Stomach (tissue), 9 donors: ENCODE measurements around the gene CTSH. TPM values are rescaled to one million over a fixed set of nuclear protein-coding genes. Genes with fewer than 3 reads are reported as not detected.

Experiments used
- DNase-seq, 2 donors: peaks; one replicate each; pipeline versions ENCODE4 v3.0.0 to v3.0.0-alpha.2; 2013 to 2019
- H3K27ac ChIP-seq, 5 donors: fragments of 200-600 bp in 4 of 5; sonication (generic) in 4 of 5; one replicate each; pipeline ENCODE4 v1.5.1; 2013 to 2019; ENCODE audit warnings: mild to moderate bottlenecking in 1 of 5, moderate library complexity in 1 of 5
- H3K27me3 ChIP-seq, 3 donors: fragments of 200-600 bp; sonication (generic); one replicate each; pipeline ENCODE4 v1.5.1; 2017 to 2019; ENCODE audit warnings: mixed run types in 1 of 3
- H3K36me3 ChIP-seq, 4 donors: fragments of 200-600 bp; sonication (generic); 1 replicate in 3 of 4; 2 replicates in 1 of 4; pipeline ENCODE4 v1.5.1; 2016 to 2019
- H3K4me1 ChIP-seq, 4 donors: fragments of 200-600 bp; sonication (generic); one replicate each; pipeline ENCODE4 v1.5.1; 2016 to 2019
- H3K4me3 ChIP-seq, 4 donors: fragments of 200-600 bp; sonication (generic) in 3 of 4; one replicate each; pipeline ENCODE4 v1.5.1; 2016 to 2019; ENCODE audit warnings: mild to moderate bottlenecking in 1 of 4
- H3K9me3 ChIP-seq, 4 donors: fragments of 200-600 bp; sonication (generic); one replicate each; pipeline ENCODE4 v1.5.1; 2016 to 2019
- CTCF ChIP-seq, 7 experiments: fragments of 450-650 bp in 4 of 7; fragments of 200-600 bp in 3 of 7; sonication (generic) in 3 of 7; IDR thresholded peaks; one replicate each; pipeline ENCODE4 v1.5.1; 2016 to 2019; ENCODE audit warnings: antibody characterized with exemption in 7 of 7, control low read depth in 2 of 7, mild to moderate bottlenecking in 1 of 7
- EP300 ChIP-seq: sonication (generic); formaldehyde crosslinking; IDR thresholded peaks from one replicate; pipeline ENCODE4 v1.6.1; 2017; ENCODE audit warnings: antibody characterized with exemption
- POLR2A ChIP-seq, 4 donors: fragments of 450-650 bp; IDR thresholded peaks; one replicate each; pipeline ENCODE4 v1.6.1; 2016; ENCODE audit warnings: antibody characterized with exemption in 4 of 4, control low read depth in 2 of 4, mild to moderate bottlenecking in 1 of 4, moderate library complexity in 1 of 4
- POLR2AphosphoS5 ChIP-seq, 3 donors: sonication (generic); formaldehyde crosslinking; IDR thresholded peaks; one replicate each; pipeline ENCODE4 v1.6.1; 2016; ENCODE audit warnings: antibody characterized with exemption in 3 of 3
- WGBS, 5 donors: extraction: QIAGEN DNeasy Blood & Tissue Kit in 3 of 5; methylation state at CpG; one replicate each; pipeline versions ENCODE4 v1.1.5 to v1.1.7; 2013 to 2018; 5-methylcytosine and 5-hydroxymethylcytosine counted together
- intact Hi-C: fragments of 100-400 bp; cut with DNase I; formaldehyde crosslinking; loops from one replicate; pipeline ENCODE4 v1.15.1; 2023; ENCODE audit warnings: low total_unique reads
- polyA plus RNA-seq, 3 donors: library from polyadenylated mRNA; stranded (reverse); fragments of 200-250 nt; gene quantifications; one replicate each; pipeline ENCODE4 v1.2.3, GENCODE V29; 2013
- total RNA-seq, 5 donors: library from RNA; depleted of rRNA; stranded (reverse); fragments of >200 nt; gene quantifications; one replicate each; pipeline versions ENCODE4 v1.1.0 to v1.2.3, GENCODE V29; 2014 to 2016
- donor health status: healthy with polysubstance abuse.
- donor health status: Bipolar disorder and iron deficiency.
- donor health status: healthy.

Gene CTSH
- total and polyA plus RNA-seq, 8 donors = 79.3 to 386 (median 187) TPM

GRCh38 chr15:78974272-78974918 lies 29.5 kb upstream of the CTSH start:
- Histone ChIP-seq H3K27me3 (no peaks in the 10 kb centered on the region), H3K4me3 (no peak overlapping the region), H3K4me1 (peaks cover 0 to 25% (median 13%) of the 10 kb centered on the region in 4 donors), H3K36me3 (no peaks in the 10 kb centered on the region), H3K27ac (no peak overlapping the region), H3K9me3 (no peaks in the 10 kb centered on the region)
- no peak for DNase-seq
- intact Hi-C loops = loop anchor here (10.0 kb wide), 1 partner anchor 60 kb away; no protein-coding TSS in a partner anchor
- WGBS, 5 donors = 92 to 94% (median 93%) methylated on average over 7 of the region's 7 CpGs
- TF ChIP-seq EP300 (no peak), POLR2A (IDR thresholded peaks at IDR 0.05) (no peak), CTCF (IDR thresholded peaks at IDR 0.05) (no peak), POLR2AphosphoS5 (IDR thresholded peaks at IDR 0.05) (no peak)

GRCh38 chr15:78969687-78970349 lies 25.0 kb upstream of the CTSH start:
- Histone ChIP-seq H3K27ac (peak overlapping the region in 3 of 5 donors; percentile 33 to 52 (median 49)), H3K27me3 (no peaks in the 10 kb centered on the region), H3K9me3 (no peaks in the 10 kb centered on the region), H3K36me3 (no peaks in the 10 kb centered on the region), H3K4me3 (no peak overlapping the region), H3K4me1 (peaks cover 0 to 39% (median 12%) of the 10 kb centered on the region in 4 donors)
- intact Hi-C loops = loop anchor here (10.0 kb wide), 1 partner anchor 55 kb away; no protein-coding TSS in a partner anchor
- TF ChIP-seq EP300 (no peak), CTCF (IDR thresholded peaks at IDR 0.05) (no peak), POLR2A (IDR thresholded peaks at IDR 0.05) (no peak)
- WGBS, 5 donors = 32 to 54% (median 50%) methylated on average over 5 of the region's 5 CpGs
- peak in 1 of 2 donors; percentile 26 for DNase-seq

- DNase-seq = peak; percentile 36 to 65
- H3K36me3 ChIP-seq = no peaks in the 10 kb centered on the region
- TF ChIP-seq POLR2A (IDR thresholded peaks at IDR 0.05) = no peak
- TF ChIP-seq EP300 = no peak
- TF ChIP-seq POLR2AphosphoS5 (IDR thresholded peaks at IDR 0.05) = no peak
- TF ChIP-seq CTCF (IDR thresholded peaks at IDR 0.05) = no peak
- 50 to 83% (median 54%) methylated on average over 5 of the region's 5 CpGs for WGBS, 5 donors
- no peaks in the 10 kb centered on the region for H3K27me3 ChIP-seq
- no peaks in the 10 kb centered on the region for H3K9me3 ChIP-seq
- H3K4me3 ChIP-seq = no peak overlapping the region
- H3K27ac ChIP-seq = peak overlapping the region in 4 of 5 donors; percentile 5 to 52 (median 30)
- intact Hi-C loops = no loop called here
- H3K4me1 ChIP-seq = peaks cover 0 to 39% (median 12%) of the 10 kb centered on the region in 4 donors
Observed at GRCh38 chr15:78968539-78969271, 23.9 kb upstream of the CTSH start.

GRCh38 chr15:78968114-78968513 lies 23.3 kb upstream of the CTSH start:
- TF ChIP-seq POLR2AphosphoS5 (IDR thresholded peaks at IDR 0.05) (no peak), EP300 (no peak), POLR2A (IDR thresholded peaks at IDR 0.05) (no peak), CTCF (IDR thresholded peaks at IDR 0.05) (no peak)
- H3K27ac ChIP-seq = peak overlapping the region in 2 of 5 donors; percentile 33 to 52
- DNase-seq = no peak
- no peaks in the 10 kb centered on the region for H3K27me3 ChIP-seq
- no peaks in the 10 kb centered on the region for H3K9me3 ChIP-seq
- intact Hi-C loops = no loop called here
- H3K4me1 ChIP-seq = peaks cover 0 to 39% (median 12%) of the 10 kb centered on the region in 4 donors
- 55 to 72% (median 61%) methylated on average over 2 of the region's 2 CpGs for WGBS, 5 donors
- H3K36me3 ChIP-seq = no peaks in the 10 kb centered on the region
- H3K4me3 ChIP-seq = no peak overlapping the region
